ENCODE results near the gene C1QTNF12. TPM values are rescaled to one million over a fixed set of nuclear protein-coding genes. Genes with fewer than 3 reads are reported as not detected.
A peak's percentile ranks its signal among the peaks of the same experiment; 100 is the strongest.

Gene C1QTNF12
- total RNA-seq, 1 experiment from 2014 or later, result 2.2 TPM

DNA sequence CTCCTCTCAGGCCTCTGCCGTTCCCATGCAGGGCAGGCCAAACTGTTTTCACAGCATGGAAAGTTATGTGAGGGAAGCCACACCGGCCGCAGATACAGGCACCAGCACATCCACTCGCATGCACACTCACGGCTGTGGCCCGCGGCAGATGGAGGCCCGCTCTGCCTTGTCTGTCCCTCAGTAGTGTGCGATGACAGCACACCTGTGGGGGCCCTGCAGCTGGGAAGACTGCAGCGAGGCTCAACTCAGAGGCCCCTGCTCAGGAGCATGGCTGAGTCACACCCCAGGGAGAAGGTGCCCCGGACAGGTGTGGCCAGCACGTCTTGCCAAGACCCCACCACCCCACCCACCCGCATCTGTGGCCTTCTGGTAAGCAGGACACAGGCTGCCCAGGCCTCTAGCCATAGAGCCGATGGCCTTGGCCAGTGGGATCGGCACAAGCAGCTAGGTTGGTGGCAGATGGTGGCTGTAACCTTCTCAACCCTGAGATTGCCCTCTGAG lies 28.5 kb upstream of the C1QTNF12 start:
- Histone ChIP-seq H3K27me3 (ENCODE audit: low read length) (no peaks in the 10 kb centered on the region), H4K20me1 (ENCODE audit: insufficient read depth, low read depth, low read length) (peaks cover 31% of the 10 kb centered on the region; the same call in 1 of the 2 replicates), H3K36me3 (ENCODE audit: insufficient read depth, low read length) (no peaks in the 10 kb centered on the region), H3K9me3 (ENCODE audit: low read length) (no peaks in the 10 kb centered on the region), H3K79me2 (ENCODE audit: low read length) (peaks cover 36% of the 10 kb centered on the region), H3K9me2 (replicated peaks; ENCODE audit: insufficient read depth, low read length) (no peaks in the 10 kb centered on the region), H3K4me1 (ENCODE audit: low read length) (peaks cover 34% of the 10 kb centered on the region), H3K9ac (ENCODE audit: low read length) (peak overlapping the region; percentile 87; the same call in 1 of the 2 replicates), H3K4me2 (ENCODE audit: low read depth, low read length, poor library complexity, severe bottlenecking) (peak overlapping the region; percentile 94), H3K27ac (ENCODE audit: low read length) (no peak overlapping the region), H2AFZ (ENCODE audit: low read length) (no peak overlapping the region), H3K4me3 (ENCODE audit: low read length) (peak overlapping the region; percentile 79; the same call in 1 of the 2 replicates)
- no peak for DNase-seq

DNA sequence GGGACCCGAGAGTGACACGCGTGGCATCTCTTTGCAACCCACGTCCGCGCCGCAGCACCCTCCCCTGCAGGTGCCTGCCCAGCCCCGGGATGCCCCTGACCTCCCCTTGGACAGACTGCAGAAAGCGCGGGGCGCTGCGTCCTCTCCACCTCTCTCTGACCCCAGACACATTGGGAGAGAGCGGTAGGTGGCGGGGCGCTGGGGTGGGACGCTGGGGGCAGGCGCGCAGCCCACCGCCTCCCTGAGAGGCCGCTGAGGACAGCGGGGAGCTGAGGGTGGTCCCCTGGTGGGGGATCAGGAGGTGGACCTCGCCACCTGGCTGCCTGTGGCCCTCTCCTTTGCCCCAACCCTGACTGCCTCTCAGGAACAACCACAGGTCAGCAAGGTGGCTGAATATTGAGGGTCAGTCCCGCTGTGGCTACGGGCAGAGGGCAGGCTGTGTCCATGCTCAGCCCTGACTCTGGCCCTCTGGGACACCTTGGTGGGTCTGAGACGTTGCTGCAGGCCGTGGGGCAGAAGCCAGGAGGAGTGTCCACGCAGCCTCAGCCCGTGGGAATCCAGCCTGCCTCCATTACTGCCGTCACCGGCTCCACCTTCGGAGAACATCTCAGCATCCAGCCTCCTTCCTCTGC lies 27.9 kb upstream of the C1QTNF12 start:
- H3K36me3 ChIP-seq (ENCODE audit: insufficient read depth, low read length), result no peaks in the 10 kb centered on the region
- peak overlapping the region; percentile 94 for H3K4me2 ChIP-seq (ENCODE audit: low read depth, low read length, poor library complexity, severe bottlenecking)
- no peaks in the 10 kb centered on the region for H3K9me3 ChIP-seq (ENCODE audit: low read length)
- H3K4me1 ChIP-seq (ENCODE audit: low read length), result peaks cover 34% of the 10 kb centered on the region
- H3K4me3 ChIP-seq (ENCODE audit: low read length), result peak overlapping the region; percentile 79
- H2AFZ ChIP-seq (ENCODE audit: low read length), result peak overlapping the region; percentile 95
- peak overlapping the region; percentile 87 for H3K9ac ChIP-seq (ENCODE audit: low read length)
- no peaks in the 10 kb centered on the region for H3K27me3 ChIP-seq (ENCODE audit: low read length)
- H3K9me2 ChIP-seq (replicated peaks; ENCODE audit: insufficient read depth, low read length), result no peaks in the 10 kb centered on the region
- no peak for DNase-seq
- peaks cover 42% of the 10 kb centered on the region for H3K79me2 ChIP-seq (ENCODE audit: low read length)
- H4K20me1 ChIP-seq (ENCODE audit: insufficient read depth, low read depth, low read length), result peaks cover 35% of the 10 kb centered on the region; the same call in 1 of the 2 replicates
- H3K27ac ChIP-seq (ENCODE audit: low read length), result no peak overlapping the region

DNA sequence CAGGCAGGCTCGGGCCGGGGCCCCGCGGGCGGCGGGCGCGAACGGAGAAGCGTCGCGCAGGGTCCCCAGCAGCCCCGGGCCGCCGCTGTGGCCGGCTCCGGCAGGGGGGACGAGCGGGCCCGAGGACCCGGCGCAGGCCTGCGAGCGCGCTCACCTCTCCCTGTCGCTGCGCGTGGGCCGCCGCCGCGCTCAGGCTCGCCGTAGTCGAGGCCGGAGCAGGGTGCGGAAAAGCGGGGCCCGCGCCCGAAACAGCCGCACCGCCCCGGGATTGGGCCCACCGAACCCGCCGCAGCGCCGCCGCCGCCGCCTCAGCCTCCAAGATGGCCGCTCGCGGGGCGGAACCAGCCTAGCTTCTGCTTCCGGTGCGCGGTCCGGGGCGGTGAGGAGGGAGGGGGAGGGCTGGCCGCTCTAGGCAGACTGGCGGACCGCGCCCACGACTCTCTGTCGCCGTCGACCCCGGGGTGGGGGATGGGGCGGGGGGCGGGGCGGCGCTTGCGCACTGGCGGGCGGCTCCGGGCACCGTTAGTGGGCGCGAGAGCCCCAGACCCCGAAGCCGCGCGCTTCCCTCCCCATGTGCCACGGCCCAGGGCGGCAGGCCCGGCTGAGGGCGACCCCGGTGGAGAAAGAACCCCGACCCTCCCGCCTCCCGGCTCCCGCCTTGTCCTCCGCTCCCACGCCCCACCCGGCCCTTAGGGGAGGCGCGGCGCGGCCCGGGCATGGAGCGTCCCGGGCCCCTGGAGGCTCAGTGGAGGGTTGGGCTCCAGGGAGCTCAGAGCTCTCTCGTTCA lies 27.2 kb upstream of the C1QTNF12 start, which contains the start of gene UBE2J2:
Gene UBE2J2, minus strand, starts transcription at position 343 of the 787 bp plus-strand sequence. CDS start 5,862 bp downstream, outside the sequence.
- peak within 1 kb of the TSS; percentile 99 for H3K4me2 ChIP-seq (ENCODE audit: low read depth, low read length, poor library complexity, severe bottlenecking)
- H2AFZ ChIP-seq (ENCODE audit: low read length), result peak within 1 kb of the TSS; percentile 95
- H3K9me3 ChIP-seq (ENCODE audit: low read length), result no peaks in the 10 kb centered on the region
- H3K9me2 ChIP-seq (replicated peaks; ENCODE audit: insufficient read depth, low read length), result no peaks in the 10 kb centered on the region
- H3K27me3 ChIP-seq (ENCODE audit: low read length), result no peaks in the 10 kb centered on the region
- H3K4me1 ChIP-seq (ENCODE audit: low read length), result peaks cover 34% of the 10 kb centered on the region
- H3K9ac ChIP-seq (ENCODE audit: low read length), result peak within 1 kb of the TSS; percentile 99
- H3K79me2 ChIP-seq (ENCODE audit: low read length), result peaks cover 45% of the 10 kb centered on the region
- H3K27ac ChIP-seq (ENCODE audit: low read length), result peak within 1 kb of the TSS; percentile 29; the same call in 1 of the 2 replicates
- H4K20me1 ChIP-seq (ENCODE audit: insufficient read depth, low read depth, low read length), result peaks cover 35% of the 10 kb centered on the region; the same call in 1 of the 2 replicates
- DNase-seq, result peak; percentile 96
- no peaks in the 10 kb centered on the region for H3K36me3 ChIP-seq (ENCODE audit: insufficient read depth, low read length)
- H3K4me3 ChIP-seq (ENCODE audit: low read length), result peak within 1 kb of the TSS; percentile 98

DNA sequence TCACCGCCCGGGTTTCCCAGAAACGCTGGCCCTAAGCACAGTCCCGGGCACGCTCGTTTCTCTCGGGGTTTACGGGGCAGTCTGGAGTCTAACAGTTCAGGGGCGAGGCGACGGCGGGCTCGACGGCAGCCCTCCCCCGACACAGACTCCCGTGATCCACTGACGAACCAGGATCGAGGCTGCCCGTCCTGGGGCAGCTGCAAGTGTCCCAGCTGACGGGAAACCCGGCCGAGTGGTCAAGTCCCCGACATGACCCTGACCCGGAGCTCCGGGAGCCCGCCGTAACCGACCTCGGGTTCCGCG lies 26.6 kb upstream of the C1QTNF12 start:
- H3K9ac ChIP-seq (ENCODE audit: low read length), result peak overlapping the region; percentile 99
- no peaks in the 10 kb centered on the region for H3K27me3 ChIP-seq (ENCODE audit: low read length)
- H3K4me2 ChIP-seq (ENCODE audit: low read depth, low read length, poor library complexity, severe bottlenecking), result peak overlapping the region; percentile 99
- peak overlapping the region; percentile 29; the same call in 1 of the 2 replicates for H3K27ac ChIP-seq (ENCODE audit: low read length)
- H3K36me3 ChIP-seq (ENCODE audit: insufficient read depth, low read length), result no peaks in the 10 kb centered on the region
- H3K9me3 ChIP-seq (ENCODE audit: low read length), result no peaks in the 10 kb centered on the region
- peaks cover 39% of the 10 kb centered on the region; the same call in 1 of the 2 replicates for H4K20me1 ChIP-seq (ENCODE audit: insufficient read depth, low read depth, low read length)
- H3K79me2 ChIP-seq (ENCODE audit: low read length), result peaks cover 50% of the 10 kb centered on the region
- DNase-seq, result no peak
- H3K9me2 ChIP-seq (replicated peaks; ENCODE audit: insufficient read depth, low read length), result no peaks in the 10 kb centered on the region
- peaks cover 34% of the 10 kb centered on the region for H3K4me1 ChIP-seq (ENCODE audit: low read length)
- H3K4me3 ChIP-seq (ENCODE audit: low read length), result peak overlapping the region; percentile 98
- no peak overlapping the region for H2AFZ ChIP-seq (ENCODE audit: low read length)

DNA sequence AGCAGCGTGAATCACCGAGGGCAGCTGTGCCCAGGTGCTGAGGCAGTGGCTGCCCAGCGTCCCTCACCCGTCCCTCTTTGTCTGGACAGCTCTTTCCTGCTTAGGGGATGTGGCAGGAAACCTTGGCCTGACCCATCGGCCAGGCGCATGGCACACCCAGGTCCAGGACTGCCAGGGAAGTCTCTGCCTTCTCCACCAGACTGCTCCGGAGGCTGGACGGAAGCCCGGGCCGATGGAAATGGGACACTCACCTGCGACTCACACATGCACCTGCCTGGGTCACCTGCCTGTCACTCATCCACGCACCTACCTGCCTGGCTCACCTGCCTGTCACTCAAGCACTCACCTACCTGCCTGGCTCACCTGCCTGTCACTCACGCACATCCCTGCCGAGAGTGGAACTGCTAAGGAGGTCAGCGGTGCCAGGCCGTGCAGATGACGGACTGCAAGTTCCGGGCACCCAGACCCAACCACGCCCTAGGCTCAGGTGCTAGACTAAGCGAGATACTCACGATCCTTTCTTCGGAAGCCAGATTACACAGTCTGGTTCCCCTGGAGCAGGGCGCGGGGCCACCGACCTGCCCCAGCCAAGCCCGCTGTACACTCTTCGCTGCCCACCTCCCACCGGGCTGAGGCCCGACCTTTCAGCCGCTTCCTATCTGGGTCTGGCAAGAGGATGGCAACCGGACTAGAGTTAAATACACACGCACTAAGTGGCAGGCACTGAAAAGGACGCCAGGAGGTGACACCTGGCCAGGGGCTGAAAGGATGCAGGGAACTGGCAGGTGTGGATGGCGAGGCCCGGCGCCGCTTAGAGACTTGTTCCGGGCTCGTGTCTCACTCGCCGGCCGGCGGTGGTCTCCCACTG lies 26.1 kb upstream of the C1QTNF12 start:
- Histone ChIP-seq H2AFZ (ENCODE audit: low read length) (no peak overlapping the region), H3K36me3 (ENCODE audit: insufficient read depth, low read length) (0 out of 2 replicates have a peak, but pooled peaks cover under 1% of the 10 kb centered on the region), H3K9me3 (ENCODE audit: low read length) (no peaks in the 10 kb centered on the region), H3K79me2 (ENCODE audit: low read length) (peaks cover 56% of the 10 kb centered on the region), H3K9me2 (replicated peaks; ENCODE audit: insufficient read depth, low read length) (no peaks in the 10 kb centered on the region), H4K20me1 (ENCODE audit: insufficient read depth, low read depth, low read length) (peaks cover 44% of the 10 kb centered on the region; the same call in 1 of the 2 replicates), H3K27ac (ENCODE audit: low read length) (peak overlapping the region; percentile 29; the same call in 1 of the 2 replicates), H3K4me2 (ENCODE audit: low read depth, low read length, poor library complexity, severe bottlenecking) (peak overlapping the region; percentile 99), H3K4me1 (ENCODE audit: low read length) (peaks cover 34% of the 10 kb centered on the region), H3K9ac (ENCODE audit: low read length) (peak overlapping the region; percentile 99), H3K27me3 (ENCODE audit: low read length) (no peaks in the 10 kb centered on the region), H3K4me3 (ENCODE audit: low read length) (peak overlapping the region; percentile 98)
- DNase-seq, result peak; percentile 64

DNA sequence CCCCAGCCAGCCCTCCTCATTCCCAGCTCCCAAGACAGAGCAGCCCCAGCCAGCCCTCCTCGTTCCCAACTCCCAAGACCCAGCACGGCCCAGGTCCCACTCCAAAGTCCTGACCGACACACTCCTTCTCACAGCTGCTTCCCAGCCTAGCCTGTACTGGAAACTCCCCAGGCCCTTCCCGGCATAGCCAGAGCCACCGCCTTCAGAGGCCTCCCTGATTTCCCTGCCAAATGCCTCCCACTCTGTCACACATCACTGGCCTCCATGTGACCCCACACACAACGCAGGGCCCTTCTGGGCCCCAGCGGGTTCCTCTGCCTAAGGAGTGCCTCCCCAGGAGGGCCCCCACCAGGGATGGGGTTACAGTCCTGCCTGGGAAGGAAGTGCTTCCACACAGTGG lies 24.3 kb upstream of the C1QTNF12 start:
- Histone ChIP-seq H3K9ac (ENCODE audit: low read length) (peak overlapping the region; percentile 39; the same call in 1 of the 2 replicates), H3K36me3 (ENCODE audit: insufficient read depth, low read length) (0 out of 2 replicates have a peak, but pooled peaks cover 8% of the 10 kb centered on the region), H3K4me1 (ENCODE audit: low read length) (peaks cover 34% of the 10 kb centered on the region), H3K27me3 (ENCODE audit: low read length) (no peaks in the 10 kb centered on the region), H3K79me2 (ENCODE audit: low read length) (peaks cover 61% of the 10 kb centered on the region), H3K27ac (ENCODE audit: low read length) (no peak overlapping the region), H3K9me3 (ENCODE audit: low read length) (no peaks in the 10 kb centered on the region), H3K4me3 (ENCODE audit: low read length) (peak overlapping the region; percentile 37; the same call in 1 of the 2 replicates), H2AFZ (ENCODE audit: low read length) (no peak overlapping the region), H4K20me1 (ENCODE audit: insufficient read depth, low read depth, low read length) (peaks cover 46% of the 10 kb centered on the region; the same call in 1 of the 2 replicates), H3K9me2 (replicated peaks; ENCODE audit: insufficient read depth, low read length) (no peaks in the 10 kb centered on the region), H3K4me2 (ENCODE audit: low read depth, low read length, poor library complexity, severe bottlenecking) (peak overlapping the region; percentile 99)
- DNase-seq, result no peak

DNA sequence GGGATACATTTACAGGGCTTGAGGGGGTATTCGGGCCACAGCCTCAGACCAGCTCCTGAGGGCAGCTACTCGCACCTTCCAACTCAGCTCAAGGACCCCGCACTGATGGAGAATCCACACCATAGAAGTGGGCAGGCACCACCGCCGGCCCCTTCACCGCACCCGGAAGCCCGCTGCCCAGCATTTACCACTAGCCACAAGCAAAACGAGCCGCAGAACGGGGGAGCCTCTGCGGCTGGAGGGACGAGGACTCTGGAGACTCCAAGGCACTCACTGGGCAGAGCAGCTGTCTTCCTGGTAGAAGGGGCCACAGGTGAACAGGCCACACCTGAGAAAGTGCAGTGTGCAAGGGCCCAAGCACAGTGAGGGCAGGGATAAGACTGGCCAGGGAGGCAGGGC lies 21.8 kb upstream of the C1QTNF12 start:
- H3K36me3 ChIP-seq (ENCODE audit: insufficient read depth, low read length), result peaks cover 11% of the 10 kb centered on the region; the same call in 1 of the 2 replicates
- H4K20me1 ChIP-seq (ENCODE audit: insufficient read depth, low read depth, low read length), result peaks cover 51% of the 10 kb centered on the region; the same call in 1 of the 2 replicates

More for the DNA sequence above, 21.8 kb upstream of the C1QTNF12 start:
- peaks cover 58% of the 10 kb centered on the region for H3K79me2 ChIP-seq (ENCODE audit: low read length)
- H3K27me3 ChIP-seq (ENCODE audit: low read length), result no peaks in the 10 kb centered on the region
- H3K4me1 ChIP-seq (ENCODE audit: low read length), result peaks cover 24% of the 10 kb centered on the region
- no peaks in the 10 kb centered on the region for H3K9me2 ChIP-seq (replicated peaks; ENCODE audit: insufficient read depth, low read length)
- no peak overlapping the region for H3K27ac ChIP-seq (ENCODE audit: low read length)
- H3K9me3 ChIP-seq (ENCODE audit: low read length), result no peaks in the 10 kb centered on the region
- H3K9ac ChIP-seq (ENCODE audit: low read length), result no peak overlapping the region
- DNase-seq, result no peak
- no peak overlapping the region for H2AFZ ChIP-seq (ENCODE audit: low read length)
- no peak overlapping the region for H3K4me3 ChIP-seq (ENCODE audit: low read length)
- no peak overlapping the region for H3K4me2 ChIP-seq (ENCODE audit: low read depth, low read length, poor library complexity, severe bottlenecking)
